Hepatocyte (in vitro differentiated cells): ENCODE results near the gene FAM89B. TPM values are rescaled to one million over a fixed set of nuclear protein-coding genes. Genes with fewer than 3 reads are reported as not detected.

Experiments
- DNase-seq: peaks from one replicate; pipeline ENCODE4 v3.0.0-alpha.2; 2016; ENCODE audit warnings: low spot score
- H2AFZ ChIP-seq: fragments of 200-600 bp; sonication (generic); 2 replicates; pipeline ENCODE4 v1.6.0; 2016; ENCODE audit warnings: antibody characterized with exemption, mild to moderate bottlenecking
- H3K27ac ChIP-seq: fragments of 200-600 bp; sonication (generic); 2 replicates; pipeline ENCODE4 v1.5.1; 2016; ENCODE audit warnings: mild to moderate bottlenecking
- H3K27me3 ChIP-seq: fragments of 200-600 bp; sonication (generic); 2 replicates; pipeline ENCODE4 v1.6.1; 2016
- H3K36me3 ChIP-seq: fragments of 200-600 bp; sonication (generic); replicated peaks from 2 replicates; pipeline ENCODE4 v1.5.1; 2016; ENCODE audit warnings: low read depth; ENCODE audit not compliant: insufficient read depth
- H3K4me1 ChIP-seq: fragments of 200-600 bp; sonication (generic); 2 replicates; pipeline ENCODE4 v1.5.1; 2016; ENCODE audit warnings: mild to moderate bottlenecking, moderate library complexity; ENCODE audit not compliant: insufficient read depth
- H3K4me2 ChIP-seq: fragments of 200-600 bp; sonication (generic); 2 replicates; pipeline ENCODE4 v1.6.0; 2016
- H3K4me3 ChIP-seq: fragments of 200-600 bp; sonication (generic); 2 replicates; pipeline ENCODE4 v1.5.1; 2016; ENCODE audit warnings: mild to moderate bottlenecking
- H3K79me2 ChIP-seq: fragments of 200-600 bp; sonication (generic); 2 replicates; pipeline ENCODE4 v1.6.0; 2017; ENCODE audit warnings: mild to moderate bottlenecking
- H3K9me2 ChIP-seq: fragments of 200-600 bp; sonication (generic); replicated peaks from 2 replicates; pipeline ENCODE4 v1.6.0; 2017; ENCODE audit warnings: mild to moderate bottlenecking; ENCODE audit not compliant: insufficient read depth
- H3K9me3 ChIP-seq: fragments of 200-600 bp; sonication (generic); 2 replicates; pipeline ENCODE4 v1.5.1; 2016; ENCODE audit warnings: low read depth, mild to moderate bottlenecking
- H4K20me1 ChIP-seq: fragments of 200-600 bp; sonication (generic); 2 replicates; pipeline ENCODE4 v1.6.0; 2016; ENCODE audit warnings: mild to moderate bottlenecking; ENCODE audit not compliant: insufficient read depth, poor library complexity, severe bottlenecking
- EZH2 ChIP-seq: fragments of 200-600 bp; sonication (generic); IDR thresholded peaks from 2 replicates; pipeline ENCODE4 v1.6.1; 2016; ENCODE audit warnings: antibody characterized with exemption, mild to moderate bottlenecking, borderline replicate concordance
- EZH2phosphoT487 ChIP-seq: fragments of 200-600 bp; sonication (generic); IDR thresholded peaks from one replicate; pipeline ENCODE4 v1.6.1; 2018; ENCODE audit warnings: antibody characterized with exemption, mild to moderate bottlenecking, low read depth, moderate library complexity; ENCODE audit not compliant: unreplicated experiment, severe bottlenecking
- WGBS: methylation state at CpG from one replicate; pipeline ENCODE4 v1.1.6; 2016; ENCODE audit warnings: low lambda C conversion rate; ENCODE audit errors: missing lambda C conversion rate; 5-methylcytosine and 5-hydroxymethylcytosine counted together
- polyA plus RNA-seq: library from polyadenylated mRNA; unstranded; fragments of >200 nt; fragmentation: Nextera tagmentation; extraction: Ambion mirVana; gene quantifications from 2 replicates; pipeline ENCODE4 v1.2.1, GENCODE V29; 2016
- total RNA-seq: library from RNA; depleted of rRNA; stranded (reverse); fragments of >200 nt; gene quantifications from 2 replicates; pipeline ENCODE4 v1.2.3, GENCODE V29; 2014
- TF ChIP-seq, protein P1 (sequence below): fragments of 200-600 bp; sonication (generic); IDR thresholded peaks from 2 replicates; pipeline ENCODE4 v1.5.1; 2016; ENCODE audit warnings: antibody characterized with exemption, mild to moderate bottlenecking; ENCODE audit not compliant: poor library complexity

Gene FAM89B
- total and polyA plus RNA-seq, 2 experiments from 2014 or later = 34.1 to 112 TPM

GRCh38 chr11:65542738-65543390, 29.5 kb upstream of the FAM89B start:
- peaks cover 9% of the 10 kb centered on the region for H3K79me2 ChIP-seq
- H3K27ac ChIP-seq = no peak overlapping the region
- H3K27me3 ChIP-seq = no peaks in the 10 kb centered on the region
- no peaks in the 10 kb centered on the region for H3K36me3 ChIP-seq
- H2AFZ ChIP-seq = no peak overlapping the region
- 96% methylated on average over 3 of the region's 3 CpGs for WGBS
- H3K9me2 ChIP-seq = no peaks in the 10 kb centered on the region
- no peak overlapping the region for H3K4me3 ChIP-seq
- no peak for DNase-seq
- H3K9me3 ChIP-seq = no peaks in the 10 kb centered on the region
- peaks cover 24% of the 10 kb centered on the region for H3K4me1 ChIP-seq
- H4K20me1 ChIP-seq = peaks cover 16% of the 10 kb centered on the region
- H3K4me2 ChIP-seq = no peak overlapping the region
- no peak for TF ChIP-seq EZH2
- TF ChIP-seq, protein P1, sequence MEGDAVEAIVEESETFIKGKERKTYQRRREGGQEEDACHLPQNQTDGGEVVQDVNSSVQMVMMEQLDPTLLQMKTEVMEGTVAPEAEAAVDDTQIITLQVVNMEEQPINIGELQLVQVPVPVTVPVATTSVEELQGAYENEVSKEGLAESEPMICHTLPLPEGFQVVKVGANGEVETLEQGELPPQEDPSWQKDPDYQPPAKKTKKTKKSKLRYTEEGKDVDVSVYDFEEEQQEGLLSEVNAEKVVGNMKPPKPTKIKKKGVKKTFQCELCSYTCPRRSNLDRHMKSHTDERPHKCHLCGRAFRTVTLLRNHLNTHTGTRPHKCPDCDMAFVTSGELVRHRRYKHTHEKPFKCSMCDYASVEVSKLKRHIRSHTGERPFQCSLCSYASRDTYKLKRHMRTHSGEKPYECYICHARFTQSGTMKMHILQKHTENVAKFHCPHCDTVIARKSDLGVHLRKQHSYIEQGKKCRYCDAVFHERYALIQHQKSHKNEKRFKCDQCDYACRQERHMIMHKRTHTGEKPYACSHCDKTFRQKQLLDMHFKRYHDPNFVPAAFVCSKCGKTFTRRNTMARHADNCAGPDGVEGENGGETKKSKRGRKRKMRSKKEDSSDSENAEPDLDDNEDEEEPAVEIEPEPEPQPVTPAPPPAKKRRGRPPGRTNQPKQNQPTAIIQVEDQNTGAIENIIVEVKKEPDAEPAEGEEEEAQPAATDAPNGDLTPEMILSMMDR = no peak
- TF ChIP-seq EZH2phosphoT487 = no peak

DNA sequence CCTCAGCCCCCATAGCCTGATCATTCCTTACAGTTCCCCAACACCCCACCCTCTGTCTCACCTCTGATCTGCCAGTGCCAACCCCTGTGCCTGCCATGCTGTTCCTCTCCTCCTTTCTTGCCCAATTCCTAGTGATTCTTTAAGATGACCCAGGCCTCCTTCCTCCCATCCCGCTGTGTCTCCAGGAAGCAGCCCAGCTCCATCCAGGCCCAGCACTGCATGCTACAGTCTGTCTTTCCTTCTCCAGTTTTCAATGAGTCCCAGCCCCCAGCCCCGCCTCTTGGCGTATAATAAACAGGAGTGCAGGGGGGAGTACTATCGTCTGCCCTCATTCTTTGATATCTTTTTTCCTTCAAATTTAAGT, 26.5 kb upstream of the FAM89B start:
- DNase-seq = peak; percentile 13
- Histone ChIP-seq H3K79me2 (peaks cover 9% of the 10 kb centered on the region), H3K9me3 (no peaks in the 10 kb centered on the region), H3K4me3 (peak overlapping the region; percentile 34), H3K9me2 (no peaks in the 10 kb centered on the region), H2AFZ (no peak overlapping the region), H3K27ac (peak overlapping the region; percentile 59), H3K36me3 (no peaks in the 10 kb centered on the region), H3K4me1 (peaks cover 12% of the 10 kb centered on the region), H4K20me1 (no peaks in the 10 kb centered on the region), H3K4me2 (peak overlapping the region; percentile 75), H3K27me3 (no peaks in the 10 kb centered on the region)
- 67% methylated on average over 4 of the region's 4 CpGs for WGBS
- TF ChIP-seq, protein P1 = no peak
- no peak for TF ChIP-seq EZH2
- no peak for TF ChIP-seq EZH2phosphoT487

- Histone ChIP-seq H3K9me2 (no peaks in the 10 kb centered on the region), H4K20me1 (no peaks in the 10 kb centered on the region), H3K36me3 (no peaks in the 10 kb centered on the region), H3K27ac (peak overlapping the region; percentile 59), H3K79me2 (peaks cover 9% of the 10 kb centered on the region), H3K4me1 (peaks cover 7% of the 10 kb centered on the region), H2AFZ (no peak overlapping the region), H3K27me3 (no peaks in the 10 kb centered on the region), H3K9me3 (no peaks in the 10 kb centered on the region), H3K4me2 (peak overlapping the region; percentile 75), H3K4me3 (peak overlapping the region; percentile 34)
- 23% methylated on average over 39 of the region's 64 CpGs for WGBS
- DNase-seq = peak; percentile 95
- TF ChIP-seq, protein P1 = no peak
- no peak for TF ChIP-seq EZH2phosphoT487
- no peak for TF ChIP-seq EZH2
These were observed 25.9 kb upstream of the FAM89B start for GRCh38 chr11:65546217-65546958.
